GM23248 (cell line): ENCODE results near the gene GALNT7.

Source experiments
- EZH2 ChIP-seq: fragments of 200-600 bp; sonication (generic); IDR thresholded peaks from 2 replicates; pipeline ENCODE4 v1.6.1; 2018; ENCODE audit warnings: antibody characterized with exemption, mild to moderate bottlenecking; ENCODE audit not compliant: insufficient read depth, poor library complexity, severe bottlenecking
- EZH2phosphoT487 ChIP-seq: fragments of 200-600 bp; sonication (generic); IDR thresholded peaks from 2 replicates; pipeline ENCODE4 v1.6.1; 2018; ENCODE audit warnings: antibody characterized with exemption, moderate library complexity, mild to moderate bottlenecking, low read depth; ENCODE audit not compliant: insufficient read depth

DNA sequence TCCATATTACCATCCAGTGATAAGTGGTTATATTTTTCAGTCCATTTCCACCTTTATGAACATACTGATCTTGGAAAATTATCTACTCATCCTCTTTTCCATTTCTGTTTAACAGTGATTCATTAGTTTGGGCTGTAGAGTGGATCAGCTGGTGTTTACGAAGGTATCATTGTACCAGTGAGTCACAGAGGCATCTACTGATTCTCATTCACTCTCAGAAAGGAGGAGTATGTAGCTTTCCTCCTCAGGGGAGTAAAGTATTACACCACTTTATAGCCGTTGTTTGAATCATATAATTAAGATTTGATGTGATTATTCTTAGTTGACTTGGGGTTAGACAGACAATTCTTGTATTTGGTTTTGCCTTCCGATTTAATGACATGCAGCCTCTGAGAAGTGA is 74.7 kb downstream of the GALNT7 start:
- TF ChIP-seq EZH2, result no peak
- TF ChIP-seq EZH2phosphoT487, result no peak
